Body of pancreas (tissue), 4 donors: Measurements from ENCODE around the gene PDCD2. TPM values are rescaled to one million over a fixed set of nuclear protein-coding genes. Genes with fewer than 3 reads are reported as not detected.

Source experiments
- ATAC-seq: fragments of 150-250 bp; one replicate; pipeline ENCODE4 v1.9.1; 2016
- DNase-seq, 4 donors: peaks; one replicate each; pipeline ENCODE4 v3.0.0-alpha.2; 2019
- H3K27ac ChIP-seq, 4 donors: fragments of 200-600 bp; sonication (generic); 1 replicate in 3 of 4; 2 replicates in 1 of 4; pipeline versions ENCODE4 v1.5.1 to v1.6.1; 2016 to 2019; ENCODE audit warnings: mild to moderate bottlenecking in 1 of 4, mixed read lengths in 1 of 4, moderate library complexity in 1 of 4
- H3K27me3 ChIP-seq, 2 donors: fragments of 200-600 bp; sonication (generic); one replicate each; pipeline ENCODE4 v1.6.0; 2016; ENCODE audit warnings: mild to moderate bottlenecking in 1 of 2
- H3K36me3 ChIP-seq, 2 donors: fragments of 200-600 bp; sonication (generic); replicated peaks in 1 of 2; 2 replicates each; pipeline ENCODE4 v1.5.1; 2016; ENCODE audit warnings: low read depth in 2 of 2; ENCODE audit not compliant: insufficient read depth in 1 of 2
- H3K4me1 ChIP-seq: fragments of 200-600 bp; sonication (generic); one replicate; pipeline ENCODE4 v1.6.0; 2016
- H3K4me3 ChIP-seq, 2 donors: fragments of 200-600 bp; sonication (generic); 1 replicate in 1 of 2; 2 replicates in 1 of 2; pipeline ENCODE4 v1.5.1; 2016 to 2019
- H3K9me3 ChIP-seq, 3 donors: fragments of 200-600 bp; sonication (generic); 1 replicate in 2 of 3; 2 replicates in 1 of 3; pipeline ENCODE4 v1.5.1; 2016
- POLR2A ChIP-seq, 3 donors: fragments of 450-650 bp; IDR thresholded peaks; one replicate each; pipeline ENCODE4 v1.6.1; 2016; ENCODE audit warnings: antibody characterized with exemption in 3 of 3, mild to moderate bottlenecking in 2 of 3
- WGBS, 2 donors: methylation state at CpG; one replicate each; pipeline ENCODE4 v1.1.5; 2017; 5-methylcytosine and 5-hydroxymethylcytosine counted together
- intact Hi-C: fragments of 100-400 bp; cut with DNase I; formaldehyde crosslinking; loops from one replicate; pipeline ENCODE4 v1.15.1; 2023
- total RNA-seq, 2 donors: library from RNA; depleted of rRNA; stranded (reverse); fragments of >200 nt; gene quantifications; one replicate each; pipeline ENCODE4 v1.1.0, GENCODE V29; 2016
- TF ChIP-seq, protein P1 (sequence below), 7 experiments: fragments of 450-650 bp in 4 of 7; fragments of 200-600 bp in 3 of 7; sonication (generic) in 3 of 7; IDR thresholded peaks; one replicate each; pipeline ENCODE4 v1.5.1; 2016 to 2019; ENCODE audit warnings: antibody characterized with exemption in 7 of 7

Gene PDCD2
- total RNA-seq, 2 donors from 2014 or later, result 41.5 to 65.6 TPM

DNA sequence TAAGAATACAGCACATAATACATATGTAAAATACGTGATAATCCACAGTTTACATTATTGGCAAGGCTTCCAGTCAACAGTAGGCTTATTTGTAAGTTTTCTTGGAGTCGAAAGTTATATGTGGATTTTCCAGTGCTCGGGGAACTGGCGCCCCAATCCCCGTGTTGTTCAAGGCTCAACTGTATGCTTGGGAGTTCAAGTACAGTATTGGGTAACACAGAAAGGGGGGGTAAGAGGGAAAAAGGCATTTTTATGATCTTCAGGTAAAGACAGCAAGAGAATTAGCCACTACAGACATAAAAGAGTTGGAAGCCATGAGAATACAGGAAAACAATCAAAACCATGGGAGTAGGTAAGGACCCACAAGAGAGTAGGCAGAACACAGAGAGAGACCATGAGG is 47.8 kb downstream of the PDCD2 start:
- H3K4me3 ChIP-seq, result no peak overlapping the region
- ATAC-seq, result no peak
- no peaks in the 10 kb centered on the region for H3K4me1 ChIP-seq
- intact Hi-C loops, result no loop called here
- H3K27me3 ChIP-seq, result no peaks in the 10 kb centered on the region
- WGBS, 2 donors, result 81 to 87% methylated on average over 5 of the region's 5 CpGs
- H3K9me3 ChIP-seq, result no peaks in the 10 kb centered on the region
- no peak for DNase-seq
- peaks cover 4 to 35% of the 10 kb centered on the region in 2 donors for H3K36me3 ChIP-seq
- H3K27ac ChIP-seq, result no peak overlapping the region
- TF ChIP-seq, protein P1, sequence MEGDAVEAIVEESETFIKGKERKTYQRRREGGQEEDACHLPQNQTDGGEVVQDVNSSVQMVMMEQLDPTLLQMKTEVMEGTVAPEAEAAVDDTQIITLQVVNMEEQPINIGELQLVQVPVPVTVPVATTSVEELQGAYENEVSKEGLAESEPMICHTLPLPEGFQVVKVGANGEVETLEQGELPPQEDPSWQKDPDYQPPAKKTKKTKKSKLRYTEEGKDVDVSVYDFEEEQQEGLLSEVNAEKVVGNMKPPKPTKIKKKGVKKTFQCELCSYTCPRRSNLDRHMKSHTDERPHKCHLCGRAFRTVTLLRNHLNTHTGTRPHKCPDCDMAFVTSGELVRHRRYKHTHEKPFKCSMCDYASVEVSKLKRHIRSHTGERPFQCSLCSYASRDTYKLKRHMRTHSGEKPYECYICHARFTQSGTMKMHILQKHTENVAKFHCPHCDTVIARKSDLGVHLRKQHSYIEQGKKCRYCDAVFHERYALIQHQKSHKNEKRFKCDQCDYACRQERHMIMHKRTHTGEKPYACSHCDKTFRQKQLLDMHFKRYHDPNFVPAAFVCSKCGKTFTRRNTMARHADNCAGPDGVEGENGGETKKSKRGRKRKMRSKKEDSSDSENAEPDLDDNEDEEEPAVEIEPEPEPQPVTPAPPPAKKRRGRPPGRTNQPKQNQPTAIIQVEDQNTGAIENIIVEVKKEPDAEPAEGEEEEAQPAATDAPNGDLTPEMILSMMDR (IDR thresholded peaks at IDR 0.05), result no peak
- no peak for TF ChIP-seq POLR2A (IDR thresholded peaks at IDR 0.05)

DNA sequence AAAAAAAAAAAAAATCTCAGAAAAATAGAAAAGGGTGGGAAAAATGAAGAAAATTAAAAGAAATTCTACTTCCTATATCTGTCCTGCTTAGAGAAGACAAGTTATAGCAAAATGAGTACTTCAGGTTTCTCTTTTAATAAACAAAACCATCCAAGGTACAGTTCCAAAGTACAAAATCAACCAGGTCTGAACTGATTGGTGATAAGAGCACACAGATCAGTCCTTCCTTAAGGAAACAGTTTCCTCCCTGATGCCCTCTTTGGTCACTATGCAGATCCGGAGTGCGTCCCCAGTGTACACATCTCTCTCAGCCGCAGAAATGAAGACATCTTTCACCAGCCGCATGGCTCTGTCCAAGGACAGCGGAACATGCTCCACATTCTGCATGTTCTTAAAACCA is 49.4 kb downstream of the PDCD2 start:
- Histone ChIP-seq H3K36me3 (peaks cover 4 to 33% of the 10 kb centered on the region in 2 donors), H3K27ac (no peak overlapping the region), H3K4me1 (no peaks in the 10 kb centered on the region), H3K9me3 (no peaks in the 10 kb centered on the region), H3K27me3 (no peaks in the 10 kb centered on the region), H3K4me3 (no peak overlapping the region)
- intact Hi-C loops, result no loop called here
- DNase-seq (no peak), ATAC-seq (no peak)
- TF ChIP-seq, protein P1 (IDR thresholded peaks at IDR 0.05), result no peak
- TF ChIP-seq POLR2A (IDR thresholded peaks at IDR 0.05), result no peak
- WGBS, 2 donors, result 70 to 75% methylated on average over 3 to 5 of the region's 5 CpGs

DNA sequence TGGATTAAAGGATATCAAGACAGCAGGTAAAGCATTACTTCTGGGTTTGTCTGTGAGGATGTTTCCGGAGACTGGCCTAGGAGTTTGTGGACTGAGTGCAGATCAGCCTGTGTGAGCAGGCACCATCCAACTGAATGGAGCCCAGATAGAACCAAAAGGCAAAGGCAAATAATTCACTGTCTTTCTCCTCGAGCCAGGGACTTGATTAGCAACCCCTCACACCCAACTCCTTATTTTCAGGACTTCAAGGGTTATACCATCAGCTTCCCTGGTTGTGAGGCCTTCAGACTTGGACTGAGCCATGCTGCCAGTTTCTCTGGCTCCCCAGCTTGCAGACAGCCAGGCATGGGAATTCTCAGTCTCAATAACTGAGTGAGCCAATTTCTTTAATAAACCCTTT is 50.6 kb downstream of the PDCD2 start:
- no peak for ATAC-seq
- 82 to 87% methylated on average over 2 of the region's 2 CpGs for WGBS, 2 donors
- TF ChIP-seq, protein P1 (IDR thresholded peaks at IDR 0.05), result no peak
- no peak for TF ChIP-seq POLR2A (IDR thresholded peaks at IDR 0.05)

DNA sequence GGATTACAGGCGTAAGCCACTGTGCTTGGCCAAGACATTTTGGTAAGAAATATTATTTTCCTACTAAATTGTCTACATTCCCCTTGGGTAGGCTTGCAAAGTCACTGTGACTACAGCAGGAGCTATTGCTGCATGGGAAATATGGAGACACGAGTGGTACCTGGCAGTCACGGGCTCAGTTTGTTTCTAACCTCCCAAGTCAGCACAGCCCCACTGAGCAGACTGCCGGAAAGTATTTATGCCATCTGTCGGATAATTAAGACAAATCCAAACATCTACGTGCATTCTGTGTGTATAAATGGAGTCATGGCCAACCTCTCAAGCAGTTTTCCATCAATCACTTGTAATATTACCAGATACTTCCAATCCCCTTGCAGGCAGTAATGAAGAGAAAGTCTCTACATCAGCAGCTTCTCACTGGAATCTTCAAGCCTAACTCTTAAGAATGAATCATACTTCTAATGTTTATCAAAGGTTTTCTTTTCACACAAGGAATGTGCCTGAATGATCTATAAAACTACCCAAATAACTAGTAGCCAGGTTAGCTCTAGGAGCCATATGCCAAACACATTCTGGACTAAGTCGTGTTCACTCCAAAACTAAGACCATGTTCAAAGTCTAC is 51.5 kb downstream of the PDCD2 start:
- no peak for ATAC-seq
- intact Hi-C loops, result no loop called here
- Histone ChIP-seq H3K27ac (no peak overlapping the region), H3K4me1 (no peaks in the 10 kb centered on the region), H3K4me3 (no peak overlapping the region), H3K36me3 (peaks cover 0 to 23% of the 10 kb centered on the region in 2 donors), H3K27me3 (no peaks in the 10 kb centered on the region), H3K9me3 (no peaks in the 10 kb centered on the region)
- 82 to 94% methylated on average over 7 of the region's 7 CpGs for WGBS, 2 donors
- no peak for TF ChIP-seq POLR2A (IDR thresholded peaks at IDR 0.05)
- TF ChIP-seq, protein P1 (IDR thresholded peaks at IDR 0.05), result no peak
- no peak for DNase-seq

More for the DNA sequence above, 50.6 kb downstream of the PDCD2 start:
- H3K9me3 ChIP-seq, result no peaks in the 10 kb centered on the region
- H3K4me1 ChIP-seq, result no peaks in the 10 kb centered on the region
- no peaks in the 10 kb centered on the region for H3K27me3 ChIP-seq
- H3K4me3 ChIP-seq, result no peak overlapping the region
- intact Hi-C loops, result no loop called here
- no peak overlapping the region for H3K27ac ChIP-seq
- H3K36me3 ChIP-seq, result peaks cover 1 to 30% of the 10 kb centered on the region in 2 donors
- DNase-seq, result no peak
